Neural cell (in vitro differentiated cells): ENCODE results near the gene REC8. TPM values are rescaled to one million over a fixed set of nuclear protein-coding genes. Genes with fewer than 3 reads are reported as not detected.
"Not testable (repeated sequence)": the region's sequence is repeated elsewhere in the genome, so short reads cannot be mapped to it uniquely, and the experiment has no call there.

ENCODE experiments used
- H2AFZ ChIP-seq: fragments of 200-600, 300-800 bp; sonication (generic), shearing (Covaris generic); 2 replicates; pipeline ENCODE4 v1.6.0; 2014; ENCODE audit warnings: low read depth, mild to moderate bottlenecking, antibody characterized with exemption, low read length, moderate library complexity
- H3F3A ChIP-seq: fragments of 200-600 bp; shearing (Covaris generic); 2 replicates; pipeline ENCODE4 v1.6.1; 2016; ENCODE audit warnings: mild to moderate bottlenecking, moderate library complexity, mixed read lengths, antibody characterized with exemption, low read length; ENCODE audit not compliant: insufficient read depth, poor library complexity, severe bottlenecking
- H3K27ac ChIP-seq: fragments of 200-600, 300-800 bp; sonication (generic), shearing (Covaris generic); 2 replicates; pipeline ENCODE4 v1.5.1; 2014; ENCODE audit warnings: mild to moderate bottlenecking, low read length, moderate library complexity
- H3K27me3 ChIP-seq: fragments of 300-800, 200-600 bp; sonication (generic), shearing (Covaris generic); 2 replicates; pipeline ENCODE4 v1.6.0; 2014; ENCODE audit warnings: mild to moderate bottlenecking, low read depth, low read length, moderate library complexity; ENCODE audit not compliant: insufficient read depth
- H3K36me3 ChIP-seq: fragments of 300-800, 200-600 bp; sonication (generic), shearing (Covaris generic); 2 replicates; pipeline ENCODE4 v1.5.1; 2014; ENCODE audit warnings: mild to moderate bottlenecking, antibody characterized with exemption, low read length, moderate library complexity; ENCODE audit not compliant: insufficient read depth
- H3K4me2 ChIP-seq: fragments of 300-800, 200-600 bp; sonication (generic), shearing (Covaris generic); 2 replicates; pipeline ENCODE4 v1.6.0; 2014; ENCODE audit warnings: mild to moderate bottlenecking, low read length
- H3K4me3 ChIP-seq: fragments of 300-800, 200-600 bp; sonication (generic), shearing (Covaris generic); 2 replicates; pipeline ENCODE4 v1.5.1; 2014; ENCODE audit warnings: mild to moderate bottlenecking, low read length, moderate library complexity
- H3K79me2 ChIP-seq: fragments of 200-600 bp; shearing (Covaris generic); replicated peaks from 2 replicates; pipeline ENCODE4 v1.6.0; 2014; ENCODE audit warnings: mild to moderate bottlenecking, low read length, moderate library complexity; ENCODE audit not compliant: insufficient read depth
- H3K9ac ChIP-seq: fragments of 300-800, 200-600 bp; sonication (generic), shearing (Covaris generic); 2 replicates; pipeline ENCODE4 v1.6.1; 2016; ENCODE audit warnings: mild to moderate bottlenecking, low read length, mixed read lengths
- H3K9me2 ChIP-seq: fragments of 200-600 bp; shearing (Covaris generic); 2 replicates; pipeline ENCODE4 v1.6.1; 2016; ENCODE audit warnings: mild to moderate bottlenecking, low read length, mixed read lengths; ENCODE audit not compliant: insufficient read depth
- H3K9me3 ChIP-seq: fragments of 200-600, 300-800 bp; sonication (generic), shearing (Covaris generic); 2 replicates; pipeline ENCODE4 v1.6.1; 2016; ENCODE audit warnings: mild to moderate bottlenecking, mixed run types, low read length, moderate library complexity, mixed read lengths
- H4K20me1 ChIP-seq: fragments of 200-600 bp; shearing (Covaris generic); 2 replicates; pipeline ENCODE4 v1.6.1; 2016; ENCODE audit warnings: mild to moderate bottlenecking, mixed run types; ENCODE audit not compliant: insufficient read depth
- CTCF ChIP-seq: fragments of 450-650 bp; IDR thresholded peaks from 2 replicates; pipeline ENCODE4 v1.5.1; 2014; ENCODE audit warnings: antibody characterized with exemption, mild to moderate bottlenecking, moderate library complexity; ENCODE audit not compliant: poor library complexity, severe bottlenecking
- EP300 ChIP-seq: fragments of 450-650 bp; conservative IDR thresholded peaks from 2 replicates; pipeline ENCODE4 v1.6.1; 2014; ENCODE audit warnings: antibody characterized with exemption, mild to moderate bottlenecking, moderate library complexity; ENCODE audit not compliant: poor library complexity, severe bottlenecking
- MXI1 ChIP-seq: fragments of 450-650 bp; conservative IDR thresholded peaks from 2 replicates; pipeline ENCODE4 v1.6.1; 2014; ENCODE audit warnings: antibody characterized with exemption, mild to moderate bottlenecking; ENCODE audit not compliant: poor library complexity, severe bottlenecking
- RAD21 ChIP-seq: fragments of 450-650 bp; conservative IDR thresholded peaks from 2 replicates; pipeline ENCODE4 v1.6.1; 2014; ENCODE audit warnings: antibody characterized with exemption, mild to moderate bottlenecking, moderate library complexity
- REST ChIP-seq: IDR thresholded peaks from 2 replicates; pipeline ENCODE4 v1.6.1; 2012; ENCODE audit warnings: borderline replicate concordance
- polyA plus RNA-seq: library from polyadenylated mRNA; depleted of rRNA; stranded (reverse); fragments of >200 nt; gene quantifications from 2 replicates; pipeline ENCODE4 v1.2.3, GENCODE V29; 2014

Gene REC8
- polyA plus RNA-seq, 1 donor from 2014 or later, result 18.5 TPM

- no peak overlapping the region for H3K4me2 ChIP-seq
- TF ChIP-seq CTCF, result no peak
- no peak for TF ChIP-seq EP300
These were observed 47.6 kb downstream of the REC8 start for GRCh38 chr14:24219521-24219920.

GRCh38 chr14:24222987-24223386 is 51.1 kb downstream of the REC8 start:
- not testable (repeated sequence) for H3K79me2 ChIP-seq, H3K27me3 ChIP-seq, H2AFZ ChIP-seq, H4K20me1 ChIP-seq, H3K4me3 ChIP-seq, H3F3A ChIP-seq, H3K4me2 ChIP-seq, H3K9me3 ChIP-seq, H3K9ac ChIP-seq, H3K9me2 ChIP-seq, H3K36me3 ChIP-seq, H3K27ac ChIP-seq

More at GRCh38 chr14:24219521-24219920, 47.6 kb downstream of the REC8 start:
- Histone ChIP-seq H3K79me2 (peaks cover 2% of the 10 kb centered on the region), H2AFZ (no peak overlapping the region), H3K36me3 (no peaks in the 10 kb centered on the region), H3K9ac (no peak overlapping the region), H4K20me1 (no peaks in the 10 kb centered on the region), H3K9me3 (no peaks in the 10 kb centered on the region), H3K27ac (no peak overlapping the region), H3K27me3 (no peaks in the 10 kb centered on the region), H3K9me2 (no peaks in the 10 kb centered on the region), H3F3A (no peaks in the 10 kb centered on the region), H3K4me3 (no peak overlapping the region)

- no peaks in the 10 kb centered on the region for H3K9me3 ChIP-seq
- H3K9ac ChIP-seq, result no peak overlapping the region
- no peak overlapping the region for H3K4me3 ChIP-seq
- no peaks in the 10 kb centered on the region for H3K27me3 ChIP-seq
- TF ChIP-seq REST, result no peak
- TF ChIP-seq EP300, result no peak
- TF ChIP-seq MXI1, result no peak
- no peak for TF ChIP-seq RAD21
- peaks cover 16% of the 10 kb centered on the region for H3K79me2 ChIP-seq
- H3F3A ChIP-seq, result no peaks in the 10 kb centered on the region
- no peak overlapping the region for H2AFZ ChIP-seq
- no peaks in the 10 kb centered on the region for H3K36me3 ChIP-seq
- no peak overlapping the region for H3K27ac ChIP-seq
- no peak overlapping the region for H3K4me2 ChIP-seq
- no peaks in the 10 kb centered on the region for H3K9me2 ChIP-seq
- H4K20me1 ChIP-seq, result no peaks in the 10 kb centered on the region
These were observed 52.8 kb downstream of the REC8 start for GRCh38 chr14:24224618-24225071.
